Measurements from ENCODE around the gene RNF144A. TPM values are rescaled to one million over a fixed set of nuclear protein-coding genes. Genes with fewer than 3 reads are reported as not detected.
"Not testable (repeated sequence)": the region's sequence is repeated elsewhere in the genome, so short reads cannot be mapped to it uniquely, and the experiment has no call there.

The RNF144A gene
- total and polyA plus RNA-seq, 9 donors: 13.7 to 27.6 (median 21.5) TPM

DNA sequence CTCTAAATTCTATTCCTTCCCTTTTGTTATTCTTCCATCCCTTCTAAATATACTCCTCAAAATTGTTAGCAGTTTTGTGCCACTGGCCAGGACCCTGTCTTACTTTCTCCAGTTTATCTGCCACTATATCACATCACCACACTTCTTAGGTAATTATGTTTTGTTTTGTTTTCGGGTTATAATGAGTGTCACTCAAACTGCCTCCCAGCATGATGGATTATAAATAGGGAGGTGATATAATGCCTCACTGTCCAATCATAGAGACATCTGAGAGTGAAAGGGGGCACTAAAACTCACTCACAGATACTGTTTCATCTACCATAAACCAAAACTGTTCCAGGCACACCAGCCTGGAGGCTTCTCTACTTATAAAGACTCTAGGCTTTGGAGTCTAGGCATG is 36.2 kb upstream of the RNF144A start:
- no peak overlapping the region for H3K4me3 ChIP-seq (ENCODE audit: low read length)
- no peaks in the 10 kb centered on the region for H3K9me3 ChIP-seq (replicated peaks; ENCODE audit: control insufficient read depth, low read depth, low read length)
- no peak for DNase-seq
- H3K36me3 ChIP-seq (ENCODE audit: control insufficient read depth, insufficient read depth, low read length): no peaks in the 10 kb centered on the region
- H3K27ac ChIP-seq (ENCODE audit: low read length): no peak overlapping the region
- no CpG with 5 or more reads among the region's 1 CpG for WGBS (ENCODE audit: insufficient coverage)
- peaks cover 27% of the 10 kb centered on the region for H3K4me1 ChIP-seq (ENCODE audit: control insufficient read depth, insufficient read depth, low read length)
- H3K27me3 ChIP-seq (ENCODE audit: control insufficient read depth, insufficient read depth, low read length): no peaks in the 10 kb centered on the region

DNA sequence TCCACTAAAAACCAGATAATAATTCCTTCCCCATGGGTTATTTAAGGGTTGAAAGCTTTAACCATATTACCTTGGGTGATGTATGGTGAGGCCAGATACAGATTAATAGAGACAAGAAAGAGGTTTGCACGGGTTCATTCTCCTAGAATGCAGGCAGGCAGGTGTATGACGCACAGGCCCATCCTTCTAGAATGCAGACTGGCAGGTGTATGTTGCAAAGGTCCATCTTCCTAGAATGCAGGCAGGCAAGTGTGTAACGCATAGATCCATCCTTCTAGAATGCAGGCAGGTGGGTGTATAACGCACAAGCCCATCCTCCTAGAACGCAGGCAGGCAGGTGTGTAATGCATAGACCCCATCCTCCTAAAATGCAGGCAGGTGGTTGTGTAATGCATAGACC is 35.7 kb upstream of the RNF144A start:
- H3K36me3 ChIP-seq (ENCODE audit: control insufficient read depth, insufficient read depth, low read length): no peaks in the 10 kb centered on the region
- DNase-seq: no peak
- no peak overlapping the region for H3K27ac ChIP-seq (ENCODE audit: low read length)
- H3K4me1 ChIP-seq (ENCODE audit: control insufficient read depth, insufficient read depth, low read length): peaks cover 27% of the 10 kb centered on the region
- no peaks in the 10 kb centered on the region for H3K27me3 ChIP-seq (ENCODE audit: control insufficient read depth, insufficient read depth, low read length)
- H3K9me3 ChIP-seq (replicated peaks; ENCODE audit: control insufficient read depth, low read depth, low read length): no peaks in the 10 kb centered on the region
- 93% methylated on average over 2 of the region's 5 CpGs for WGBS (ENCODE audit: insufficient coverage)
- no peak overlapping the region for H3K4me3 ChIP-seq (ENCODE audit: low read length)

- 0% methylated on average over 1 of the region's 7 CpGs for WGBS (ENCODE audit: insufficient coverage)
- H3K4me1 ChIP-seq (ENCODE audit: control insufficient read depth, insufficient read depth, low read length): peaks cover 20% of the 10 kb centered on the region
- peak overlapping the region; percentile 60 for H3K27ac ChIP-seq (ENCODE audit: low read length)
- no peaks in the 10 kb centered on the region for H3K27me3 ChIP-seq (ENCODE audit: control insufficient read depth, insufficient read depth, low read length)
- peaks cover 6% of the 10 kb centered on the region for H3K36me3 ChIP-seq (ENCODE audit: control insufficient read depth, insufficient read depth, low read length)
- H3K4me3 ChIP-seq (ENCODE audit: low read length): no peak overlapping the region
- no peaks in the 10 kb centered on the region for H3K9me3 ChIP-seq (replicated peaks; ENCODE audit: control insufficient read depth, low read depth, low read length)
- peak; percentile 93 for DNase-seq
These were observed 33.6 kb upstream of the RNF144A start for GRCh38 chr2:6883448-6884122.

GRCh38 chr2:6885551-6885950 is 31.7 kb upstream of the RNF144A start:
- H3K27ac ChIP-seq (ENCODE audit: low read length): no peak overlapping the region
- no peaks in the 10 kb centered on the region for H3K27me3 ChIP-seq (ENCODE audit: control insufficient read depth, insufficient read depth, low read length)
- H3K4me3 ChIP-seq (ENCODE audit: low read length): no peak overlapping the region
- H3K4me1 ChIP-seq (ENCODE audit: control insufficient read depth, insufficient read depth, low read length): peaks cover 18% of the 10 kb centered on the region
- 86% methylated on average over 1 of the region's 2 CpGs for WGBS (ENCODE audit: insufficient coverage)
- H3K9me3 ChIP-seq (replicated peaks; ENCODE audit: control insufficient read depth, low read depth, low read length): no peaks in the 10 kb centered on the region
- peaks cover 6% of the 10 kb centered on the region for H3K36me3 ChIP-seq (ENCODE audit: control insufficient read depth, insufficient read depth, low read length)
- no peak for DNase-seq

- no CpG with 5 or more reads among the region's 3 CpGs for WGBS (ENCODE audit: insufficient coverage)
- Histone ChIP-seq H3K27me3 (ENCODE audit: control insufficient read depth, insufficient read depth, low read length) (no peaks in the 10 kb centered on the region), H3K4me3 (ENCODE audit: low read length) (no peak overlapping the region), H3K27ac (ENCODE audit: low read length) (no peak overlapping the region), H3K36me3 (ENCODE audit: control insufficient read depth, insufficient read depth, low read length) (peaks cover 6% of the 10 kb centered on the region), H3K9me3 (replicated peaks; ENCODE audit: control insufficient read depth, low read depth, low read length) (no peaks in the 10 kb centered on the region), H3K4me1 (ENCODE audit: control insufficient read depth, insufficient read depth, low read length) (peaks cover 18% of the 10 kb centered on the region)
- no peak for DNase-seq
These were observed 31.2 kb upstream of the RNF144A start for GRCh38 chr2:6885968-6886367.

DNA sequence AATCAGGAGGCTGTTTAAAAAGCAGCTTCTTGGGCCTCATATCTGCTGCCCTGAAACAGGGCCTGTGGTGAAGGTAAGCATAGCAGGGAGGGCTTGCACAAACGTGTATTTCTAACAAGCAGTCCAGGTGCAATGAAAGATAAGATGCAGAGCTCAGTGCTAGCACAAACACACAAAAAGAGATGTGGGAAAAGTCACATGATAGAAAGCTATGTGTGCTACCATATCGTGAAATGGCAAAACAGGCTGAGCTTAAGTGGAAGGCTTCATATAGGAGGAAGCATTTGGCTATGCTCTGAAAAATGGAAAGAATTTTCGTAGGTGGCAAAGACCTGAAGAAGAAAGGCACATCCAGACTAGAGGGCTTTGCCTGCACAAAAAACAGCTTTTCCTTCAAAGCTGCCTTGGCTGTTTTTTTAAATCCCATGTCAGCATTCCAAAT is 29.4 kb upstream of the RNF144A start:
- no peak for DNase-seq
- Histone ChIP-seq H3K9me3 (replicated peaks; ENCODE audit: control insufficient read depth, low read depth, low read length) (no peaks in the 10 kb centered on the region), H3K27me3 (ENCODE audit: control insufficient read depth, insufficient read depth, low read length) (no peaks in the 10 kb centered on the region), H3K4me3 (ENCODE audit: low read length) (no peak overlapping the region), H3K27ac (ENCODE audit: low read length) (no peak overlapping the region), H3K36me3 (ENCODE audit: control insufficient read depth, insufficient read depth, low read length) (peaks cover 6% of the 10 kb centered on the region), H3K4me1 (ENCODE audit: control insufficient read depth, insufficient read depth, low read length) (peaks cover 14% of the 10 kb centered on the region)
- 43% methylated on average over 3 of the region's 3 CpGs for WGBS (ENCODE audit: insufficient coverage)

DNA sequence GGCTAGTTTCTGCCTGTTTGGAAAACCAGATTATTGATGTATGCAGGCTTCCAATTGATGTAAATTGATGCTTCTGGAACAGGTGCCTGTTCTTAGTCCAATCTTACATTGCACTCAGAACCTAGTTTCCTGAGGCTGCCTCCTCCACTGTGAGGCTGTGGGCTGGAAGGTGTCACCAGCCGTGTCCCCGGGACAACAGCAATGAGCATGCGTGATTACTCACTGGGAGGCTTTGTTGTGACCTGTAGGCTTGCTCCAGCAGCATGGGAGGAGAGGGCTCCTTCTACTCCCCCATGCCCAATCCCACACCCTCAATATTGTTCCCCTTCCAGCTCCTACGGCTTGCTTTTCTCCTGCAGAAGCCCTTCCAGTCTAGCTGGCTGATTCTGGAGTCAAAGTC is 28.5 kb upstream of the RNF144A start:
- Histone ChIP-seq H3K27me3 (ENCODE audit: control insufficient read depth, insufficient read depth, low read length) (no peaks in the 10 kb centered on the region), H3K9me3 (replicated peaks; ENCODE audit: control insufficient read depth, low read depth, low read length) (no peaks in the 10 kb centered on the region), H3K4me3 (ENCODE audit: low read length) (no peak overlapping the region), H3K4me1 (ENCODE audit: control insufficient read depth, insufficient read depth, low read length) (peaks cover 7% of the 10 kb centered on the region), H3K27ac (ENCODE audit: low read length) (no peak overlapping the region), H3K36me3 (ENCODE audit: control insufficient read depth, insufficient read depth, low read length) (peaks cover 7% of the 10 kb centered on the region)
- WGBS (ENCODE audit: insufficient coverage): 100% methylated on average over 1 of the region's 4 CpGs
- no peak for DNase-seq

DNA sequence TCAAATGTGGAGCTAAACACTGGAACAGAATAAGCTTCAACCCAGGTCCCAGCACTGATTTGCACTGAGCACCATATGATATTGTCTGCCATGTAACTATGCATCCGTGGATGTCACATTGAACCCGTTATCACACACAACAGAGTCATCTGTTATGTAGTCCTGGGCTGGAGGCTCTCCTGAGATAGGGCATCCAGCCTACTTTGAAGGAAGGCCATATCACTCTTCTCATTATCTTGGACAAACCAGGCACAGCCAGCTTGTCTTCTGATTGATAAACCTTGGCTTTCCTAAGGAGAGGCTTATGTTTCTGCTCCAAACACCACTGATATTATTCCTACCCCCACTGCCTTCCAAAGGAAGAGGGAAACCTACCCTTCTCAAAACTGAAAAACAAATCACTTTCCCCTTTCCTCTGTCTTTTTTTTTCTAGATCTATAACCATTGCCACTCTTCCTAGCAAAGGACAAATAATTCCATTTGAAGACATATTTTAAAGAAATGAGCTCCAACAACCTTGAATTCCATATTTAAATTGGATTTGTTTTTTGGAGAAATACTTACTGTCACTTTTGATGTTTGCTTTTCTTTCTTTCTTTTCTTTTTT is 23.2 kb upstream of the RNF144A start:
- no peaks in the 10 kb centered on the region for H3K9me3 ChIP-seq (replicated peaks; ENCODE audit: control insufficient read depth, low read depth, low read length)
- H3K4me3 ChIP-seq (ENCODE audit: low read length): no peak overlapping the region
- H3K4me1 ChIP-seq (ENCODE audit: control insufficient read depth, insufficient read depth, low read length): no peaks in the 10 kb centered on the region
- H3K27ac ChIP-seq (ENCODE audit: low read length): no peak overlapping the region
- no peaks in the 10 kb centered on the region for H3K27me3 ChIP-seq (ENCODE audit: control insufficient read depth, insufficient read depth, low read length)
- 93% methylated on average over 2 of the region's 2 CpGs for WGBS (ENCODE audit: insufficient coverage)
- no peak for DNase-seq
- peaks cover 4% of the 10 kb centered on the region for H3K36me3 ChIP-seq (ENCODE audit: control insufficient read depth, insufficient read depth, low read length)

DNA sequence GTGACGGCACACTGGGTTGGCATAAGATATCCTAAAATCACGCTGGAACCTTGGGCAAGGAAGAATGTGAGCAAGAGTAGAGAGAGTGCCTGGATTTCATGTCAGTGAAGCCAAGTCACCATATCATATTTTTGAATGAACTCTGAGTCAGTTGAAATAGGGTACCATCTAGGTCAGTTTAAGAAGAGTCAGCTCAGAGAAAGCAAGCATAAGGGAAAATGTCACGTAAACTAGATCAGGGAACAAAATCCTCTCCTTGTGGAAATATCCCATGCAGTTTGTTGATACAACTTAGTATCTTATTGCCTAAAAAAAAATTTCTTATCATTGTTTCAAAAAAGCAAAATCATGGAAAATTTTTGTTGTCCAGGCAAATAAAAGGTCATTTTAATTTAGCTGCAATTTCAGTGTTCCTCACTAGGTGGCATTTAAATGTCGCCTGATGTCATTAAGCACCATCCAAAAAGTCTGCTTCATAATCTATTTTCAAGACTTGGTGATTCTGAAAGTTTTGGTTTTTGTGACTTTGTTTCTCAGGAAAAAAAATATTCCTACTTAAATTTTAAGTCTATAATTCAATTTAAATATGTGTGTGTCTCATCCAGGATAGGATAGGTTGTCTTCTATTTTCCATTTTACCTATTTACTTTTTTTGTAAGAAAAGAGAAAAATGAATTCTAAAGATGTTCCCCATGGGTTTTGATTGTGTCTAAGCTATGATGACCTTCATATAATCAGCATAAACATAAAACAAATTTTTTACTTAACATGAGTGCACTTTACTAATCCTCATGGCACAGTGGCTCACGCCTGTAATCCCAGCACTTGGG is 20.1 kb upstream of the RNF144A start:
- H3K36me3 ChIP-seq (ENCODE audit: control insufficient read depth, insufficient read depth, low read length): peaks cover 4% of the 10 kb centered on the region
- WGBS (ENCODE audit: insufficient coverage): 100% methylated on average over 2 of the region's 5 CpGs
- H3K4me3 ChIP-seq (ENCODE audit: low read length): no peak overlapping the region
- H3K9me3 ChIP-seq (replicated peaks; ENCODE audit: control insufficient read depth, low read depth, low read length): no peaks in the 10 kb centered on the region
- H3K27ac ChIP-seq (ENCODE audit: low read length): no peak overlapping the region
- no peaks in the 10 kb centered on the region for H3K27me3 ChIP-seq (ENCODE audit: control insufficient read depth, insufficient read depth, low read length)
- no peaks in the 10 kb centered on the region for H3K4me1 ChIP-seq (ENCODE audit: control insufficient read depth, insufficient read depth, low read length)
- peak; percentile 84 for DNase-seq

DNA sequence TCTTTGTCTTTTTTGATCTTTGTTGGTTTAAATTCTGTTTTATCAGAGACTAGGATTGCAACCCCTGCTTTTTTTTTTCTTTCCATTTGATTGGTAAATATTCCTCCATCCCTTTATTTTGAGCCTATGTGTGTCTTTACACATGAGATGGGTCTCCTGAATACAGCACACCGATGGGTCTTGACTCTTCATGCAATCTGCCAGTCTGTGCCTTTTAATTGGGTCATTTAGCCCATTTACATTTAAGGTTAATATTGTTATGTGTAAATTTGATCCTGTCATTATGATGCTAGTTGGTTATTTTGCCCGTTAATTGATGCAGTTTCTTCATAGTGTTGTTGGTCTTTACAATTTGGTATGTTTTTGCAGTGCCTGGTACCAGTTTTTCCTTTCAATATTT is 14.6 kb upstream of the RNF144A start:
- not testable (repeated sequence) for H3K27ac ChIP-seq (ENCODE audit: low read length); H3K36me3 ChIP-seq (ENCODE audit: control insufficient read depth, insufficient read depth, low read length); DNase-seq; H3K27me3 ChIP-seq (ENCODE audit: control insufficient read depth, insufficient read depth, low read length); H3K4me3 ChIP-seq (ENCODE audit: low read length); H3K9me3 ChIP-seq (replicated peaks; ENCODE audit: control insufficient read depth, low read depth, low read length); H3K4me1 ChIP-seq (ENCODE audit: control insufficient read depth, insufficient read depth, low read length)
- WGBS (ENCODE audit: insufficient coverage): no CpG with 5 or more reads among the region's 2 CpGs
